ENCODE measurements around the gene CDC42EP2. TPM values are rescaled to one million over a fixed set of nuclear protein-coding genes. Genes with fewer than 3 reads are reported as not detected.
A peak's percentile ranks its signal among the peaks of the same experiment; 100 is the strongest.

The CDC42EP2 gene
- total RNA-seq, 1 donor from 2014 or later = 0.92 TPM

DNA sequence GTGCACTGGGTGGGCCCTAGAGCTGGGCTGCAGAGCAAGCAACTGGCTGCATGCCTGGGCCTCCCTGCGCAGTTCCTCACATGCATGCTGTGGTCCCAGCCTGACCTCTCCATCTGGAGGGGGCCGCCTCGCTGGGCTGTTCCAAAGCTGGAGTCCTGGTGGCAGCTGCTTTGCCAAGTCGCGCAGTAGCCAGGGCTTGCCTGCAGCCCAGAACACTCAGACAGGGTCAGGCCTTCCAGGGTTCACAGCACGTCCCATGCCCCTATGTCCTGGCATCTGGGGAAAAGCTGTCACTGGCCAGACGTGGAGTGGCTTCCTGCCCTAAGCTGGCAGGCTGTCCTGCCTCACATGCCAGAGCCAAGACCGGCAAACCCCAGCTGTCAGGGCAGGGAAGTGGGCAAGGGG, 16.5 kb upstream of the CDC42EP2 start:
- peak; percentile 38 for ATAC-seq

DNA sequence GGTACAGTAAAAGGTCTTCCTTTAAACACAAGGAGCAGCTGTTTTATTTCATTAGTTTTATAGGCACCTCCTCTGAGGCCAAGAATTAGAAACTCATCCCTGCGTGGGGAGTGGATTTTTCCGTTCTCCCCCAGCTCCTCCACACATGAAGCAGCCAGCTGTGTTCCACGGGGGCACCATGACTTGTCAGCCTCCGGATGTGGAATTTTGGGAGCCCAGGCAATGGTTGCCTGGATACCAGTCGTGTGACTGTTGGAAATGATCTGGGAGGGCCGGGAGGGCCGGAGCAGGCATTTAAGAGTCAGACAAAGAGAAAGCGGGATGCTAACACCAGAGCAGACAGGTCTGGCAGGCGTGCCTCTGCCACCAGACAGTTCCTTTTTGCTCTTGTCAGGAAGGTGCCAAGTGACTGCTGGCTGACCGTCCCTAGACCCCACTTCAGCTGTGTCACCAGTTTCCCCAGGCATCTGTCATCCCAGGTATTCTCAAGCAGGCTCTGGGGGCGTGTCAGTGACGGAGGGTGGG, 15.9 kb upstream of the CDC42EP2 start:
- no peak for ATAC-seq

DNA sequence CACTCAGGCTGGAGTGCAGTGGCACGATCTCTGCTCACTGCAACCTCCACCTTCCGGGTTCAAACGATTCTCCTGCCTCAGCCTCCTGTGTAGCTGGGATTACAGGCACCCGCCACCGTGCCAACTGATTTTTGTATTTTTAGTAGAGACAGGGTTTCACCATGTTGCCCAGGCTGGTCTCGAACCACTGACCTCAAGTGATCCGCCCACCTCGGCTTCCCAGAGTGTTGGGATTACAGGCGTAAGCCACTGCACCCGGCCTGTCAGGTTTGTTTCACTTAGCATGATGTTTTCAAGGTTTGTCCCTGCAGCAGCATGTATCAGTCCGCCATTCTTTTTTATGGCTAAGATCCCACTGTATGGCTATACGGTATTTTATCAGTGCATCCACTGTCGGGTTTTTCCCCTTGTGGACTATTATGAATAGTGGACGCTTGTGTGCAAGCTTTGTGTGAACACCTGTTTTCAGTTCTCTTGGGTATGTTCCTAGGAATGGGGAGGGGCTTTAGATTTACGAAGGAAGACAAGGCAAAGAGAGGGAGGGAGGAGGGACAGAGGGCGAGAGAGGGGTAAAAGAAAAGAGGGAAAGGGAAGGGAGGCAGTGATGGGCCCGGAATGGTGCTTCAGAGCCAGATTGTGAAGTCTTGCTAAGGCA, 13.9 kb upstream of the CDC42EP2 start:
- ATAC-seq = no peak

DNA sequence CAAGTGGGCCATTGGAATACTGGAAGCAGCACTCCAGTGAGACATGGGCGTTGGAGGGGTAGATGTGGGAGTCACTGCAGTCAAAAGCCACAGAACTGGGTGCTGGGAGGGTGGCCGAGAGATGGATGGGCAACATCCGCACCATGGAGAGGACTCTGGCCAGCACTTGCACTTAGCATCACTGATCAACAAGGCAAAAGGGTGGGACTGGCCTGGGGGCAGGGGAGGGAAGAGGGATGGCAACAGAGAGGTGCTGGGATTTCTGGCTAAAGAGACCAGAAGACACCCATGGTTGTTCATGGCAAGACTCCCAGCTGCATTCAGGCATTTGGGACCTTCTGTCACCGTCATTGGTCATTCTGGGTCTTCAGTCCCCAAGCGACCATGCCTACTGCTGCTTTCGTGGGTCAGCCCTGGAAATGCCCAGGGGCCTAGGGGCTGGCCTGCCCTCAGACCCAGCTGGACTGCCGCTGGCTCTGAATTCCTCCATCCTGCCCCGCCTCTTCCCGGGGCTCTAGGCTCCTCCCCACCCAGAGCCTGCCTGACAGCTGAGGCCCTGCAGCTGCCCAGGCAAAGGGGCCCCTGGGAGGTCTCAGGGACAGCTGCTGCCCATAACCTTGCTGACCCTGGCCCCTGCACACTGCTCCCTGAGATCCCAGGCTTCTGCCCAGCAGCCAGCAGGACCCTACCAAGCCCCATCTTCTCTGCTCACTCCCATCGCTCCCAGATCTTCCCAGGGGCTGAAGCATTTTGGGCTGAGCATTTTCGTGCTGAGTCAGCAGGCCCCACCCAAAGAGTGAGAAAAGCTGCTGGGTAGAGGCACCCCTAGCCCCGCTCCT, 13.0 kb upstream of the CDC42EP2 start:
- ATAC-seq = peak; percentile 14

DNA sequence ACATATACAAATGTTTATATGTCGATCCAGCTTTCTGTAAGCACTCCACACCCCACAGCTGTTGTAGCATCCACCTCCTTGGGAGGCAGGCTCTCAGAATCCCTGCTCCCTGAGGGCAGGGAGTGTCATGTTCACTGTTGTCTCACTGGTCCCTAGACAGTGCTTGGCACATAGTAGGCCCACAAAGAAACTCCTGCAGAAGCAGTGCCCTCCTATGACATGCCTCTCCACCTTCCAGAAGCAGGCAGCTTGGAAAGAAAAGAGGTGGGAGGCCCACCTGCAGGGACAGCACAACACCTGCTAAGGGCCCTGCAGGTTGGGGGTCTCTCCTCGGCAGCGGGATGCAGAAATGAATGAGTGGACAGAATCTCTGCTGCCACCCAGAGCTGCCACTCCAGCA, 11.1 kb upstream of the CDC42EP2 start:
- no peak for ATAC-seq

DNA sequence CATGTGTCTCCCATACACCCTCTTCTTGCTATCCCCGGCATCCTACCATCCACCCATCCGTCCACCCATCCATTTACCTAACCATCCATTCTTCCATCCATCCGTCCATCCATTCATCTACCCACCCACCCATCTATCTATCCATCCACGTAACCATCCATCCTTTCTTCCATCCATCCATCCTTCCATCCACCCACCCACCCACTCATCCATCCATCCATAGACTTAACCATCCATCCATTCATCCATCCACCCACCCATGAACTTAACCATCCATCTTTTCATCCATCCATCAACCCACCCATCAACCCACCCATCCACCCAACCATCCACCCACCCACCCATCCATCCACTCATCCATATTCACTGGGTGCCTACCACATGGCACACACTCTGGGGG, 10.6 kb upstream of the CDC42EP2 start:
- ATAC-seq = no peak

DNA sequence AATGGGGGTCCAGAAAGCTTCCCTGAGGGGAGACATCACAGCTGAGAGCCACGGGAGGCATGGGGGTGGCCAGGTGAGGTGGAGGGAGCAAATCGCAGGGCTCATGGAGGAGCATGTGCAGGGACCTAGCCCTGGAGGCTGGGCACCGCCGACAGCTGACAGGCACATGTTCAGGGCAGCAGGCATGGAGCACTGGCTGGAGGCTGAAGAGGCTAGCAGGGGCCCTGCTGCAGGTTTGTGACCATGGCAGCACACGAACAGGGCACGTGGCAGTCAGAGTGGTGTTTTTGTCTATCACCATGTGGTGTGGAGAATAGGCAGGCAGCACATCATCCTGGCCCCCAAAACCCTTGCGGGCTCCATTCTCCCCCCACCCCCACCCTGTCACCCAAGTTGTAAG, 10.1 kb upstream of the CDC42EP2 start:
- ATAC-seq = no peak

DNA sequence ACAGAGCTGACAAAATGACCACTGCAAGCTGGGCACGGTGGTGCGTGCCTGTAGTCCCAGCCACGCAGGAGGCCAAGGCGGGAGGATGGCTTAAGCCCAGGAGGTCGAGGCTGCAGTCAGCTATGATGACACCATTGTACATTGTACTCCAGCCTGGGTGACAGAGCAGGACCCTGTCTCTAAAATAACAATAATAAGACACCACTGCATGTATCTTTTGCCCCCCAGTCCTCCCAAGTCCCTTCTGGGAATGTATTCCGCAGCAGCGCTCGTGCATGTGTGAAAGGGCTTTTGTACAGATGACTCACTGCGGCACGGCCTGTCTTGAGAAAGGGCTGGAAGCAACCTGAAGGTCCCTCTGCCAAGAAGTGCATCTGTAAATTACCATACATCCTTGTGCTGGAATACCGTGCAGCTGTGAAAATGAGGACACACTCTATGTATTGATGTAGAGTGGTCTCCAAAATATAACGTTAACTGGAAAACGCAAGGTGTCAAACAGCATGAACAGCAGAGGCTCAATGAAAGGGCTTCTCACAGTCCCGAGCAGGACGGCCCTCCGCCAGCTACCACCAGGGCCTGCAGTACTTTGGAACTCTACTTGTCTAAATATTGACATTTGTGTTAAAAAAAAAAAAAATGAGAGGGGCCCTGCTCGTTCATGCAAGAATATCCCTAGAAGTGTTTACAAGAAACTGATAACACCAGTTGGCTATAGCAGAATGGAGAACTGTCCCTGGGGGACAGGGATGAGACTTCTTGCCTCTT, 9.0 kb upstream of the CDC42EP2 start:
- peak; percentile 10 for ATAC-seq

DNA sequence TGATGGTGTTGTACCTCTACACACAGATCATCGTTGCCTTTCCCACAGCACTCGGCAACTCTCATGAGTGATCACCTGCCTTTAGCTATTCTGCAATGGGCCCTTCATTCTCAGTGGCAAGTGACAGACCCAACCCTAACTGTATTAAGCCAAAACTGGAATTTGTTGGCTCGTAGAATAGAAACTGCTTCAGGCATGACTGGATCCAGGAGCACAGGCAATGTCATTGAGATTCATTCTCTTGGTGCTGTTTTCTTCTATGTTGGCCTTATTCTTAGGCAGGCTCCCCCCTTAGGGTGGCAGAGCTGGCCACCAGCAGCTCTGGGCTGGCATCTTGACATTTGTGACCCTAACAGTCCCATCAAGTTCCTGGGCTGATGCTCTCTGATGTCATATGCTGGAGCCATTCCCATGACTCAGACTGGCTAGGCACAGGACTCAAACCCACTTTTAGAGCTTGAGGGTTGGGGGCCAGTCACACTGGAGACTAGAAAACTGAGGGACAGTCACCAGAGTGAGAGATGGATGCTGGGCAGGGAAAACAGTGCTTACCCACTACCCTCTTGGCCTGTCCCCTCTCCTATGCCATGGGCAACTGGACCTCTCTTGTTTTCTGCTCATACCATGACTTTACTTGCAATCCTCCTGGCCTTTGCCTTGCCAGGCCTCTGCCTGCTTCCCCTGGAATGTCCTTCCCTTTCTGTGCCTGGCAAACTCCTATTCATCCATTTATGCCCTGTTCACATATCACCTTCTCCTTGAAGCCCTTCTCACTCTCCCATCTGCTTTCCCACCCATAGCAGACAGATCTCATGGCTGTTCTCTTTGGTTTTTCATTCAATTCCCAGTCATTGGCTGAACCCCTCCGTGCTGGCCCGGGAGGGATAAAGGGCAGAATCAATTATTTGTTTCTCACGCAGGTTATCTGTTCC, 7.1 kb upstream of the CDC42EP2 start:
- no peak for ATAC-seq

DNA sequence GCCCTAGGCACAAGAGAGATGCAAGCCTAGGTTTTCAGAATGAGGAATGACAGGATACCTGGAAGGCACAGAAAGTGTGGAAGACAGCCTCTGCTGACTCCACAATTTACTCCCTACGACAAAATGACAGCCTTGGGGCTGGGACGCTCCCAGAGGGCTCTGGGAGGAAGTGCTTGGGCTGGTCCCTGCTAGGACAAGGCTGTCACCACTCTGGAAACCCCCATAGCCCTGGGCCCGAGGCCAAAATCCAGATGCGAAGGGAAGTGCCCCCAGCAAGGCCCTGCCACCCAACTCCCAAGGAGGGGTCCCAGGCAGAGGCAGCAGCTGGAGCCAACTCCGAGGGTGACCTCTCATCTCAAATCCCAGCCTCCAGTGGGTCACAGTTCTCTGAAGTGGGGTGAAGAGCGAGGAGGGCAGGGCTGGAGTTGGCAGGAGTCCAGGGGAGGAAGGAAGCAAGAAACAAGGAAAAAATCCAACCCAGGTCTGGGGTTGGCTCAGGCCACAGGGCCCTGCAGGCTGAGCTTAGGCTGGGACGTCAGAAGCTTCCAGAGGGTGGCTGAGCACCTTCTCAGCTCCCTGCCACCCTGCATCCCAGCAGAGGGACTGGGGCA, 6.3 kb upstream of the CDC42EP2 start:
- ATAC-seq = peak; percentile 34

DNA sequence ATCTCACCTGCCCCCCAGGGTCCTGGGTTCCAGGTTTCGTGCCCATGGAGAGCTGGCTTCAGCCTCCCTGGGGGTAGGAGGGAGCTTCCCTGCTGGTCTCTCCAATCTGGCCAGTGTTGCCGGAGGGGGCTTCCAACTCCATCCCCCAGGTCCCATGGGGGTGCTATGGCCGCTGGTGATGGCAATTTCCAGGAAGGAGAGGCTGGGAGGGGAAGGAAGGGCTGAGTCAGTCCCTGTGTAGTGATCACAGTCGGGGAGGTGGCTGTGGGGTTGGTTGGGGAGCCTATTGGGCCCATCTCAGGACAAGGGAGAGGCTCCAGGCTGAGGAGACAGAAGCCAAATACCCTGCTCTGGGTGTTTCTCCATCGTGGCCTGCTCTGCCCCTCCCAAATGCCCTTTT, 5.7 kb upstream of the CDC42EP2 start:
- ATAC-seq = peak; percentile 14

DNA sequence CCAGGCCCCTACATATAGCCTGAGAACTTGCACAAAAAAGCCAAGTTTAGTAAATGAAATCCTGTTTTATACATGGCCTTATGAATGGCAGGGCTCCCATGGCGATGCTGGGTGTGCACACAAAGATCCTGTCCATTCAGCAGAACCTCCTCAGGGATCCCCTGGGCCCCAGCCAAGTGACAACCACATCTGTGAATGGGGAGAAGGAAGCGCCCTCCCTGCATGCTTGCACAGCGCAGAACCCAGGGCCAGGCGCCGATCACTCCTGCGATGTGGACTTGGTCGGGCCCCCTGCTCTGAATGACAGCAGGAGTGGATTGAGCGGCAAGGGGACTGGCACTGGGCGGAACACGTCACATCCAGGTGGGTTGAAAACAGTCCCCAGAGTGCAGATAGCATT, 4.5 kb upstream of the CDC42EP2 start:
- no peak for ATAC-seq

DNA sequence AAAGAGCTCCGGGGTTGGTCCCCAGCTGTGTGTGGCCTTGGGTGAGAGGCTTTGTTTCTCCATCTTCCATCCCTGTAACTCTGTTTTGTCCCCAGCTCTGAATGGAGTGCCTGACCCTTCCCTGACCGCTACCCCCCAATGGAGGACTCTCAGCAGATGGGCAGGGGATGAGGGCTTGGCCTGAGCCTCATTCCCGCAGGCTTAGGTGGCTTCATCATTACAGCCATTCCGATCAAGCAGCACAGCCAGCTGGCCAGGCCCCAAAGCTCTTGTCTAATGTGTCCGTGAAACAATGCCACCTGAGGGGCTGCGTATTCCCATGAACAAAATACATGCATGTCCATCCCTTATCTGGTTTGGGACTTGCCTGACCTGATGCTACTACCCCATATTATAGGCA, 3.9 kb upstream of the CDC42EP2 start:
- no peak for ATAC-seq

DNA sequence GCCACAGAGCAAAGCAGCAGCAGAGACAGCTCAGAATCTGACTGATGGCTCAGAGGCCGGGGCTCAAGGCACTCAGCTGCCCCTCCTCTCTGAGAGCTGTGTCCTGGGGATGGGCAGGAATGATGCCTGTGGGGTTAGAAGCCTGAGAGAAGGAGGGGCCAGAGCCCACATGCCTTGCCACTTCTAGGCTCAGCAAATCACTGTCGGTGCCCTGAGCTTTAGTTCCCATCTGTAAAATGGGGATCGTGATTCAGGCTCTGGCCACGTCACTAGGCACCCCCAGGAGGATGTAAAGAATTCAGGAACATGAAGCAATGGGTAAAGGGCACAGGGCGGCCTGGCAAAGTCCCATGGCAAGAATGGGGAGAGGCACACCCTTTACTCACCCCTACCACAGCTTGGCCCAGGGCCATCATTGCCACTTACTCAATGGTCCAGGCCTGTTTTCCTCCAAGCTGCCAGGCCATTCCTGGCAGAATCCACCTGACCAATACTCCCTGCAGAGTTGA, 3.4 kb upstream of the CDC42EP2 start:
- ATAC-seq = no peak

DNA sequence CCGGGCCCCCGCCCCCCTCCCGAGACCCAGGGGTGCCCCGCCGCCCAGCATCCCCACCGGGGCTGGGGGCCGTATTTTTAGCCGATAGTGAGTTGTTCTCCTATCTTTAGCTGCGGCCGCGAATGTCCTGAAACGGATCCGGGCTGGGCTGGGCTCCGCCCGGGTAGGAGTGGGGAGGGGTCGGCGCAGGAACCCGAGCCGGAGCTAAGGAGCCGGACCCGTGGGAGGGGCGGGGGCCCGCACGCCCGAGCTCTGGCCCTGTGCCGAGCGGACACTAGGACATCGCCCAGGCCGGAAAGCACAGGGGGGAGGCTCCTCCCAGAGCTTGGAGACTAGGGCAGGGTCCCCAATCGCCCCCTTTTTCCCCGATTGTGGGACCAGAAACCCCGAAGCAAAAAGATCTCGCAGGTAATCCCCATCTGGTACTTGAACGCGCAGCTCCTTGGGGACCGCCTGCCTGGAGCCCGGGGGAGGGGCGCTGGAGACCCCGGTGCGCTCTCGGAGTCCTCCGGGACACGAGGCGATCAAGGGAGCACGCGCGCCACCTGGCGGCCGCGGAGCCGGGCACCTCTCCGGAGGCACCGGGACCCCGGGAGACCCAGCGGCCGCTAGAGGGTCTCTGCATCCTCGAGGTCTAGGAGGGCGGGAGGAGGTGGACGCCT, 669 bp downstream of the CDC42EP2 start:
- ATAC-seq = peak; percentile 48

DNA sequence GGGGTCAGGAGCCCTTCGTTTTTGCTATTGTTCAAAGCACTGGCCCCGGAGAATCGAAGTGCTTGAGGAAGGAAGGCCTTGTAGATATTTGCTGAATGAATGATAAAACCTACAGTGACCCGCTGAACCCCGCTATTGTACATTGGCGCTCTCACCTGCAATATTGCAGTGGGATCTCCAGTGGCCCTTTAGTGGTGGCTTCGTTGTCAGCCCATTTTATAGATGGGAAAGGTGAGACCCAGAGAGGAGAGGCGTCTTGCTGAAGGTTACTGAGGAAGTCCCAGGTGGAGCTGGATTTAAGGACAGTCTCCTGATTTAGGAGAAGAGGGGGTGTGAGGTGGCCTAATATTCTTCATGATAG, 1.2 kb downstream of the CDC42EP2 start:
- no peak for ATAC-seq

DNA sequence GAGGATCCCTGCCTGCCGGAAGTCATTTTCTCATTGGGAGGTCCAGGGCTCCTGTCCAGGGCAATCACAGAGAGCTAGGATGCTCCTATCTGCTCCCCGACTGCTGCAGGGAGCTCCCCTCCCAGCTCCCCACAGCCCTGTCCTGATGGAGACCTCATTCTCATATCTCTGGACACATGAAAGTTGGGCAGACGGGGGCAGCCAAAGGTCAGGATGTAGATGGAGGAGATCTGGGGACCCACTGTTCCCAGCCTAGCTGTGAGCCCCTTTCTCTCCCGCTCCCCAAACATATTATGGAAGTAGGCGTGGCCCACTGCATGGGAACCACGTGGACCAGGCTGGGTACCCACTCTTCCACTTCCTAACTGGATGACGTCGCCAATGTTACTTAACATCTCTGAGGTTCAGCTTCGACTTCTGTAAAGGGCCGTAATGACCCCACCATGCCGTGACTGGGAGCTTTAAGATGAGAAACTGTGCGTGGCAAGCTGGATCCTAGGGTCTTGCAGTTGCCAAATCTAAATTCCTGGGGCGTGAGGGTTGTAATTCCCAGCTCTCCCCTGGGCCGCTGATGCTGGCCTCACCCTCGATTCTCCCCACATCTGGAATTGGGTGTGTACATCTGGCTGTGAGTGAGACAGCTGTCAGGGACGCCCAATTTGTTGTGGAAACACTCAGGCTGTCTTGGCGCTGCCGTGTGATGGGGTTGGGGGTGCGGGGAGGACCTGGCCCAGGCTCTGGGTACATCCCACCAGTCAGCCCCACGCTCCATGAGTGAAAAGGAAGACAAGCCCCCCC, 1.8 kb downstream of the CDC42EP2 start:
- peak; percentile 9 for ATAC-seq

DNA sequence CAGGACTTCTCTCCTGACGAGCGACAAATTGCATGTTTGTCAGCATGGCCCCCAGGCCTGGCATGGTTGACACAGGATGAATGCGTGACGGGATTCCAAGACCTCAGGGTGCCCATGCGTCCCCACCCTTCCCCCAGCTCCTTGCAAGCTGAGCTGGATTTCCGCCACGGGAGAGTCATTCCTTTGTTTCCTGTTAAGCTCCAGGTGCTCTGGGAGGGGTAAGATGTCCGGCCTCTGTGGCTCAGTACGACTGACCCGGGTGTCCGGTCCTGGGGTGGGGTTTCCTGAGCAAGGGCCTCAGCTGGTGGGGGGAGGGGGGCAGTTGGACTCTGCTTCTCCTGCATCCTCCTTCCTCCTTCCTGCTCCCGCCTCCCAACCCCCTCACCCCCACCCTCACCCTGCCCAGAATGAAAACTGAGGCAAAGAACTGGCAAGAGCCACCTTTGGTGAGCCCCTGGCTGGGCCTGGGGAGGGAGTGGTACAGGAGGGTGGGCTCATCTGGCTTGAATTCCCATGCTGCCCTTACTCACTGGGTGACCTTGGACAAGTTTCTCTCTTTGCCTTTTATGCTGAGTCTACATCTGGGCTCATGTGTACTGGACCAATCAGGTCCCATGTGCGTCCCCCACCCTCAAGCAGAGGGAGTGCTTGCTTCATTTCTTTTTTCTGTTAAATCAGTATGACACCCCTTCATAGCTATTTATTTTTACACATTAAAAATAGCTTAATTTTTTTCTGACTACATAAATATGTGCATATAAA, 2.5 kb downstream of the CDC42EP2 start:
- ATAC-seq = peak; percentile 36

DNA sequence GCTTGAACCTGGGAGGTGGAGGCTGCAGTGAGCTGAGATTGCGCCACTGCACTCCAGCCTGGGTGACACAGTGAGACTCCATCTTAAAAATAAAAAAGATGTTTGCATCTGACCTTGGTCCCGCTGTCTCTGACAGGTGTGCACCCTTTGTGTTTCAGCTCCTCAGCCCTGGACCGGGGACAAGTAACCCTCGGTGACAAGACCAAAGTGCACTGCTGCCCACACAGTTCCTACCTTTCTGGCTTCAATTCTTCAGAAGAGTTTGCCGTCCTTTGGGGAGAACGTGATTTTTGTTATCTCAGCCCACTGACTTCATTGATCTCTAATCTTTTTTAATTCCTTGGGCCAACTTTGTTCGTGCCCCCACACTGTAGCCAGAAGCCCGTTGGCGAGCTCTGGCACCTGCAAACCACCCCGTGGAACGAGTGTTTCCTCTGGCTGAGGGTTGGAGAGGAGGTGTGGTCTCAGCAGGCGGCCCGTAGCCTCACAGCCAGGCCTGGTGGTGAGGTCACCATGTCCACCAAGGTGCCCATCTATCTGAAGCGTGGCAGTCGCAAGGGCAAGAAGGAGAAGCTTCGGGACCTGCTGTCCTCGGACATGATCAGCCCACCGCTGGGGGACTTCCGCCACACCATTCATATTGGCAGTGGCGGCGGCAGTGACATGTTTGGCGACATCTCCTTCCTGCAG, 5.9 kb downstream of the CDC42EP2 start:
- no peak for ATAC-seq
